ENCODE data around the gene ASPSCR1. TPM values are rescaled to one million over a fixed set of nuclear protein-coding genes. Genes with fewer than 3 reads are reported as not detected.

ASPSCR1 gene
- total RNA-seq, 4 donors from 2014 or later: 10.1 to 21.0 (median 17.1) TPM

DNA sequence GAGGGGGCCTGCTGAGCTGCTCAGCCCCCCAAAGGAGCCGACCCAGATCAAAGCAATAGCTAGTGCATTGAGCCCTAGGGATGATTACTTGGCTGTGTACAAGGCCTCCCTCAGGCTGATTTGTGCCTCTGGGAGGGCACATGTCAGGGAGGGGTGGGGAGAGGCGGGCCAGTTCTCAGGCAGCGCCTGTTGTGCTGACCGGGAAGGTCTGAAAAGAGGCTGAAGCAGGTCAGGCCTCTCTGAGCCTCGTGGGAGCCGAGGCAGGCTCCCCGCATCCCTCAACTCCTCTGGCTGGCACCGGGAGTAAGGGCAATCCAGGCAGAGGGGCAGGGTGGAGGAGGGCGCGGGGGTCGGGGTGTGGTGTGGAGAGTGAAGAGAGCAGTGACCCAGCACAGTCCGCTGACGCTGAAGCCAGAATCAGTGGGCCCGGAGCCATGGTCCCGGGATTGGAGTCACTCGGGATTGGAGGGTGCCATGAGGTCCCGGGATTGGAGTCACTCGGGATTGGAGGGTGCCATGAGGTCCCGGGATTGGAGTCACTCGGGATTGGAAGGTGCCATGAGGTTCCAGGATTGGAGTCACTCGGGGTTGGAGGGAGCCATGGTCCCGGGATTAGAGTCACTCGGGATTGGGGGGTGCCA is 57.1 kb downstream of the ASPSCR1 start:
- intact Hi-C loops (cut with DNase I): no loop called here
- Histone ChIP-seq H3K9me3 (no peaks in the 10 kb centered on the region), H3K4me3 (no peak overlapping the region), H3K36me3 (peaks cover 0 to 20% (median 0%) of the 10 kb centered on the region in 3 donors), H3K27me3 (peaks cover 0 to 7% (median 0%) of the 10 kb centered on the region in 4 donors), H3K4me1 (peaks cover 31 to 74% (median 38%) of the 10 kb centered on the region in 3 donors), H3K27ac (no peak overlapping the region)
- 77 to 88% methylated on average over 15 of the region's 23 CpGs for WGBS, 2 donors
- no peak for DNase-seq
- TF ChIP-seq, protein P1, sequence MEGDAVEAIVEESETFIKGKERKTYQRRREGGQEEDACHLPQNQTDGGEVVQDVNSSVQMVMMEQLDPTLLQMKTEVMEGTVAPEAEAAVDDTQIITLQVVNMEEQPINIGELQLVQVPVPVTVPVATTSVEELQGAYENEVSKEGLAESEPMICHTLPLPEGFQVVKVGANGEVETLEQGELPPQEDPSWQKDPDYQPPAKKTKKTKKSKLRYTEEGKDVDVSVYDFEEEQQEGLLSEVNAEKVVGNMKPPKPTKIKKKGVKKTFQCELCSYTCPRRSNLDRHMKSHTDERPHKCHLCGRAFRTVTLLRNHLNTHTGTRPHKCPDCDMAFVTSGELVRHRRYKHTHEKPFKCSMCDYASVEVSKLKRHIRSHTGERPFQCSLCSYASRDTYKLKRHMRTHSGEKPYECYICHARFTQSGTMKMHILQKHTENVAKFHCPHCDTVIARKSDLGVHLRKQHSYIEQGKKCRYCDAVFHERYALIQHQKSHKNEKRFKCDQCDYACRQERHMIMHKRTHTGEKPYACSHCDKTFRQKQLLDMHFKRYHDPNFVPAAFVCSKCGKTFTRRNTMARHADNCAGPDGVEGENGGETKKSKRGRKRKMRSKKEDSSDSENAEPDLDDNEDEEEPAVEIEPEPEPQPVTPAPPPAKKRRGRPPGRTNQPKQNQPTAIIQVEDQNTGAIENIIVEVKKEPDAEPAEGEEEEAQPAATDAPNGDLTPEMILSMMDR (IDR thresholded peaks at IDR 0.05): no peak

DNA sequence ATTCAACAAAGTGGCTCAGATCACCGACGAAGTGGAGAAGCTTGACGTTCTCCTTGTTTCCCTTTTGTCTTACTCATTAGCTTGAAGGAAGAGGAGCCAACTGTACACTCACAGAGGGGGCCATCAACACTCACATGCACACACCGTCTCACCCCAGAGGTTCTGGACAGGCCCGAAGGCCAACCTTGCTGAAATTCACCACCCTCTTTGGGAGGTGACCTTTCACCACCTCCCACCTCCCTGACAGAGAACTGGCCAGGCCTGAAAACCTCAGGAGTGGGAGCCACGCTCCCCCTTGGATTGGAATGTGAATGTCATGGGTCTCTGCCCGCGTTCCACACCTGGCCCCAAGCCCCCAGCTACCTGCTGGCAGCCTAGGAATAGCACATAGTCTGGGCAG is 58.1 kb downstream of the ASPSCR1 start:
- WGBS, 2 donors: 79 to 89% methylated on average over 4 to 8 of the region's 8 CpGs
- no peak overlapping the region for H3K27ac ChIP-seq
- intact Hi-C loops (cut with DNase I): no loop called here

DNA sequence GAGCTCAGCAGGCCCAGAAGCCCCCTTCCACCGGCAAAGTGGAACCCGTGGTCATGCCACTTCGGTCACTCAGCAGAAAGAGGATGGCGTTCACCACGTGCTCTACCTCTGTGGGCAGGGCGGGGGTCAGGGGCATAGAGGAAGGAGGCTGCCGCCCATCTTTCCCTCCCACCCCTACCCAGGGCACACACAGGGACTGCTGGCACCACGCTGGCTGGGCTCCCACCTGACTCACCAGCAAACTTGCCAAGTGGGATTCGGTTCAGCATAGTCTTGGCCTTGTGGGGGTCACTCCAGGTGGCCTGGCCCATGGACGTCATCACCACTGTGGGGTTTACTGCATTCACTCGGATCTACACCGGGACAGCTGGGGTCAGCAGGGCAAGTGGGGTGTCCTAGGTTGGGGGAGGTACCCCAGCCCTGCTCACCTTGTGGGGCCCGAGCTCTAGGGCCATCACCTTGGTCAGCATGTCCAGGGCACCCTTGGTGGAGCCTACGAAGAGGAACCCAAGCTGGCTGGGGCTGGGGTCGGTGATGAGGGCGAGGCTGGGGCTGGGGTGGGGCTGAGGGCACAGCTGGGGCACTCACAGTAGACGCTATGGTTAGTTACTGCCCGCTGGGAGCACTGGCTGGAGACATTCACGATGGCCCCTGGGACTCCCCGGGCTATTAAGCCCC is 58.7 kb downstream of the ASPSCR1 start:
- no peaks in the 10 kb centered on the region for H3K9me3 ChIP-seq
- H3K27me3 ChIP-seq: peaks cover 0 to 7% (median 0%) of the 10 kb centered on the region in 4 donors
- H3K4me1 ChIP-seq: peaks cover 22 to 58% (median 24%) of the 10 kb centered on the region in 3 donors
- peak overlapping the region; percentile 53 to 82 (median 64) for H3K4me3 ChIP-seq
- no peak for DNase-seq
- intact Hi-C loops (cut with DNase I): no loop called here
- no peak for TF ChIP-seq POLR2A (IDR thresholded peaks at IDR 0.05)
- TF ChIP-seq, protein P1 (IDR thresholded peaks at IDR 0.05): no peak
- peaks cover 0 to 20% (median 0%) of the 10 kb centered on the region in 3 donors for H3K36me3 ChIP-seq
- peak overlapping the region in 3 of 4 donors; percentile 94 to 98 (median 98) for H3K27ac ChIP-seq
- 76 to 90% methylated on average over 6 to 8 of the region's 20 CpGs for WGBS, 2 donors

More for the DNA sequence above, 58.1 kb downstream of the ASPSCR1 start:
- Histone ChIP-seq H3K4me3 (no peak overlapping the region), H3K27me3 (peaks cover 0 to 7% (median 0%) of the 10 kb centered on the region in 4 donors), H3K36me3 (peaks cover 0 to 20% (median 0%) of the 10 kb centered on the region in 3 donors), H3K9me3 (no peaks in the 10 kb centered on the region), H3K4me1 (peaks cover 22 to 64% (median 29%) of the 10 kb centered on the region in 3 donors)
- DNase-seq: no peak
- no peak for TF ChIP-seq POLR2A (IDR thresholded peaks at IDR 0.05)
- TF ChIP-seq, protein P1 (IDR thresholded peaks at IDR 0.05): no peak

DNA sequence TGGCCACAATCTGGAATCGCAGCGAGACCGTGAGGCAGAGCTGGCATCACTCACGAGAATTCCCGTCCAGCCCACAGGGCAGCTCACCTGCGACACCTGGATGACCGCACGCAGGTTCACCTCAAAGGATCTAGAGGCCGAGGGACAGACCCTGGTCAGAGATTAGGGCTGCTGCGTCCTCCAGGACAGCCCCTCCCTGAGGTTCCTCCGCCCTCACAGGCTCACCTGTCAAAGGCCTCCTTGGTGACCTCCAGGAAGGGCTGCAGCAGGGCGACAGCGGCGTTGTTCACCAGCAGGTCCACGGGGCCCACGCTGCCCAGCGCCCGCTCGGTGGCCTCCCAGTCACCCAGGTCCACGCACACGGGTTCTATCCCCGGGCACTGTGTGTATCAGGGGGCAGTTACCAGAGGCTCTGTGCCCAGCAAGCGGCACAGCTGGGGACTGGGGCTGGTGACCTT is 59.2 kb downstream of the ASPSCR1 start:
- intact Hi-C loops (cut with DNase I): no loop called here
- 27 to 51% methylated on average over 11 to 19 of the region's 23 CpGs for WGBS, 2 donors
- DNase-seq: no peak
- Histone ChIP-seq H3K4me3 (peak overlapping the region; percentile 53 to 82 (median 64)), H3K27ac (peak overlapping the region; percentile 93 to 98 (median 96)), H3K9me3 (no peaks in the 10 kb centered on the region), H3K27me3 (peaks cover 0 to 7% (median 0%) of the 10 kb centered on the region in 4 donors), H3K4me1 (peaks cover 22 to 56% (median 23%) of the 10 kb centered on the region in 3 donors), H3K36me3 (peaks cover 0 to 20% (median 0%) of the 10 kb centered on the region in 3 donors)
- no peak for TF ChIP-seq POLR2A (IDR thresholded peaks at IDR 0.05)
- TF ChIP-seq, protein P1 (IDR thresholded peaks at IDR 0.05): no peak

Measured in esophagus squamous epithelium (tissue), 5 donors.